Astrocyte of the spinal cord (primary cell): Measurements from ENCODE around the gene TAF12.

ENCODE experiments used
- DNase-seq: peaks from one replicate; pipeline ENCODE4 v3.0.0; 2011; ENCODE audit warnings: low read depth, low spot score
- H3K4me3 ChIP-seq: 2 replicates; pipeline ENCODE4 v1.5.1; 2011; ENCODE audit warnings: low read depth, mild to moderate bottlenecking, low read length, moderate library complexity
- in situ Hi-C: cut with HindIII; loops from 2 replicates; pipeline ENCODE4 v1.10.0; 2017; ENCODE audit warnings: low sequenced_read_pairs
- TF ChIP-seq, protein P1 (sequence below): IDR thresholded peaks from 2 replicates; pipeline ENCODE4 v1.5.1; 2012; ENCODE audit warnings: low read depth, mild to moderate bottlenecking, low read length, inconsistent platforms

The TAF12 gene

DNA sequence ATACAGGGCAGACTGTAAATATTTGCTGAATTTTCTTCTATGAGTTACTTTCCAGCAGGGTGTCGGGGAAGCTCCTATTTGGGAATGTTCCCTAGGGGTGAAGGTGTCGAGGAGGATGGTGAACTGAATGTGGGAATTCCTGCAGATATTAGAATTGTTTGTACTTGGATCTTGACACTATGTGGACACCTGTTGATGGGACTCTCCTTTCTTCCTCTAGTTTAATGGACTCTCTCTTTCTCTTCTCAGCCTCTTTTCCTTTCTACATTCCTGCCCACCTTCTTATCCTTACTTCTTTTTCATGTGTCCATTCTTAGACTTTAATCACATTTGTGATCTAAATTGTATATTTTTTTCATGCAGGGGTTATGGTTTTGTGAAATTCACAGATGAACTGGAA, 75.9 kb downstream of the TAF12 start:
- in situ Hi-C loops: no loop called here
- no peak overlapping the region for H3K4me3 ChIP-seq
- TF ChIP-seq, protein P1, sequence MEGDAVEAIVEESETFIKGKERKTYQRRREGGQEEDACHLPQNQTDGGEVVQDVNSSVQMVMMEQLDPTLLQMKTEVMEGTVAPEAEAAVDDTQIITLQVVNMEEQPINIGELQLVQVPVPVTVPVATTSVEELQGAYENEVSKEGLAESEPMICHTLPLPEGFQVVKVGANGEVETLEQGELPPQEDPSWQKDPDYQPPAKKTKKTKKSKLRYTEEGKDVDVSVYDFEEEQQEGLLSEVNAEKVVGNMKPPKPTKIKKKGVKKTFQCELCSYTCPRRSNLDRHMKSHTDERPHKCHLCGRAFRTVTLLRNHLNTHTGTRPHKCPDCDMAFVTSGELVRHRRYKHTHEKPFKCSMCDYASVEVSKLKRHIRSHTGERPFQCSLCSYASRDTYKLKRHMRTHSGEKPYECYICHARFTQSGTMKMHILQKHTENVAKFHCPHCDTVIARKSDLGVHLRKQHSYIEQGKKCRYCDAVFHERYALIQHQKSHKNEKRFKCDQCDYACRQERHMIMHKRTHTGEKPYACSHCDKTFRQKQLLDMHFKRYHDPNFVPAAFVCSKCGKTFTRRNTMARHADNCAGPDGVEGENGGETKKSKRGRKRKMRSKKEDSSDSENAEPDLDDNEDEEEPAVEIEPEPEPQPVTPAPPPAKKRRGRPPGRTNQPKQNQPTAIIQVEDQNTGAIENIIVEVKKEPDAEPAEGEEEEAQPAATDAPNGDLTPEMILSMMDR: no peak
- DNase-seq: no peak

DNA sequence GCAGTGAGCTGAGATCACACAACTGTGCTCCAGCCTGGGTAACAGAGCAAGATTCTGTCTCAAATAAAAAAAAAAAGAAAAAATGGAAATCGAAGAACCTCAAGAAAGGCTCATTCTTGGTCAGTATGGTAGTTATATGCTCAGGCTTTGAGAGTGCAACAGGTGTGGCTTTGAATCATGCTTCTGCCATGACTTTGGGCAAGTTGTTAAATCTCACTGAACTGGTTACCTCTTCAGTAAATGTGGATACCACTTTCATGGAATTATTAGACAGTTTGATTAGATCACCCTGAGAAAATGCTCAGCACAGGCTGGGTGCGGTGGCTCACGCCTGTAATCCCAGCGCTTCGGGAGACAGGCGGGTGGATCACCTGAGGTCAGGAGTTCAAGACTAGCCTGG, 77.1 kb downstream of the TAF12 start:
- in situ Hi-C loops: no loop called here
- no peak for DNase-seq
- no peak overlapping the region for H3K4me3 ChIP-seq
- TF ChIP-seq, protein P1: no peak

DNA sequence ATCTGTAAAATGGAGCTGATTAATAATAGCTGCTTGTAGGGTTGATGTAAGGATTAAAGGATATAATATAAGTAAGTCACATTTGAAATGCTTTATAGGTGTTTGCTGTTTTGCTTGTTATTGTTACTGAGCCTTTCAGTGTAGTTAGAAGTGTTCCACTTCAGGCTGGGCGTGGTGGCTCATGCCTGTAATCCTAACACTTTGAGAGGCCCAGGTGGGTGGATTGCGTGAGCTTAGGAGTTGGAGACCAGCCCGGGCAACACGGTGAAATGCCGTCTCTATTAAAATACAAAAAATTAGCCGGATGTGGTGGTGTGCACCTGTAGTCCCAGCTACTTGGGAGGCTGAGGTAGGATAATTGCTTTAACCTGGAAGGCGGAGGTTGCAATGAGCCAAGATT, 77.8 kb downstream of the TAF12 start:
- H3K4me3 ChIP-seq: no peak overlapping the region
- TF ChIP-seq, protein P1: no peak
- DNase-seq: no peak
- in situ Hi-C loops: no loop called here

DNA sequence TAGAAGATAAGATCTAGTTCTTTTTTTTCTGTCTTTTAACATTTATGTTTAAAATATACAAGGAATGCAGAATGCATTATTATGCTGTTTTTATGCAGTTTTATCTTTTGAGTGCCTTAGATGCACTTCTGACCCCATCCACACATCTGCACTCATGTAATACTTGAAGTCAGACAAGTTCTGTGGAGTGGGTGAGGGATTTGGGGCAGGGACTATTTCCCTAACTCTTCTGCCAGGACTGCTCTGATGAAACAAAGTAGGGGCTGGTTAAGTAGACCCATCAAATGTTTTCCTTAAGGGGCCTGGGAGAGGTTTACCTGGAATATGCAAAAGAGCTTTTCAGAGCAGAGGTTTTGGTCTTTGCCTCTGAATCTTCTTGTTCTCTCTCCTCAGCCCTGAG, 78.6 kb downstream of the TAF12 start:
- no peak for DNase-seq
- H3K4me3 ChIP-seq: no peak overlapping the region
- TF ChIP-seq, protein P1: no peak
- in situ Hi-C loops: no loop called here

DNA sequence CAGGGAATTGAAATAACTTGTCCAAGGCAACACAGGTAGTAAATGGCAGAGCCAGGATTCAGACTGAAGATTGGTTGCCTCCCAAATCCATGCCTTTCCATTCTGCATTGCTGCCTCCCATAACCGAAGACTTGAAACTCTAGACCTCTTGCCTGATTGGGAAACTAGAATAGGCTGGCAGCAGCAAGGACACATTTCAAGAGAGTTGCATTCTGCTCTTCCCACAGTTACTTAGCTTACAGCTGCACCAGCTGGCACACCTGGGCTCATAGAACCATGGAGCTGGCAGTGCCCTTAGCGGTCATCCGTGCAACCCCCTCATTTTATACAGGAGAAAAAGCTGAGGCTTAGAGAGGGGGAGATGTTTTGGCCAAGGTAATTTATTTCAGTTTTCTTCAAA, 82.0 kb downstream of the TAF12 start:
- in situ Hi-C loops: no loop called here
- H3K4me3 ChIP-seq: no peak overlapping the region
- TF ChIP-seq, protein P1: no peak

More for the DNA sequence above, 82.0 kb downstream of the TAF12 start:
- no peak for DNase-seq
